ENCODE measurements around the gene CCDC7. TPM values are rescaled to one million over a fixed set of nuclear protein-coding genes. Genes with fewer than 3 reads are reported as not detected.
"Not testable (repeated sequence)": the region's sequence is repeated elsewhere in the genome, so short reads cannot be mapped to it uniquely, and the experiment has no call there.

CCDC7 gene
- total RNA-seq: 10 to 100 TPM; 15.7 to 15.8 TPM

DNA sequence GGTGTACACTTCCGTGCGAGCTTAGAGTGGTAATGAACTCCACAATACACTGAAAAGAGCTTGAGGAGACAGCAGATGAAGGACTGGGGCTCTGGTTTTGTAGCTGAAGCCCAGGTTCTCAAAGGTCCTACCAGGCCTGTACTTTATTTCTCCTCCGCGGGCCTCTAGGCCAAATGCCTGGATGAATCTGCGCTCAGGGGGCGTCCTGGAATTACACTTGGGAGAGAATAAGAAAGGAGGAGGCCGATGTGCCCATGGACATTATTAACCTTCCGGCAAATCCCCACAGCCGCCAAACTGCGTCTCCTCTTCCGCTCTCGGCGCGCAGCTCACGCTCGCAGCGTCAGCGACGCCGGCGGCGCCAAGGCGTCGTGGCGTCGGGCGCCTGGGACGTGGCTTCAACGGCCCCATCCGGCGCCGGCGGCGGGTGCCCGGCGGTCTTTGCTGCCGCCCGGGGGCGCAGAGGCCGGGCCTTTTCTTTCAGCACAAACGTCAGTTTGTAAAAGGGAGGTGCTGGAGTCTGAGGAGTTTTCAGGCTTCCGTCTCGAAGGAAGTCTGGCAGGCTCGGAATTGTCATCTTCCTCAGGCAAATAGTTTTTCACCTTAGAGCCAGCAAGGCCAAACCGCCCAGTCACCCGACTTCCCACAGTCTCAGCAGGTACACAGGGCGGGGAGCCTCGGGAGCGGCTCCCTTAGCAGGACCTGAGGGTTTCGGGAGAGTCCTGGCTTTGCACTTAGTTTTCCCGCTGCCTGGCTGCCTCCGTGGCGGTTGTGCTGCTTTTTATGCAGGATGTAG, at the start of gene CCDC7:
Gene CCDC7, plus strand, starts transcription at position 401 of the 796 bp plus-strand sequence. CDS start 5,503 bp downstream, outside the sequence.
- peak; percentile 87 for DNase-seq
- peaks cover 13% of the 10 kb centered on the region for H3K4me1 Mint-ChIP-seq (ENCODE audit: low read depth)
- peak; percentile 98 for ATAC-seq
- peaks cover 9% of the 10 kb centered on the region for H3K36me3 Mint-ChIP-seq (ENCODE audit: low read depth)
- H3K27me3 Mint-ChIP-seq (ENCODE audit: low read depth): peaks cover 2% of the 10 kb centered on the region
- peak within 1 kb of the TSS; percentile 98 for H3K4me3 Mint-ChIP-seq
- CTCF ChIA-PET: interaction anchor here (0.6 to 1.4 kb wide), 18 partner anchors 9 to 563 kb away, joined by 3 to 22 read pairs (median 3); no protein-coding TSS in a partner anchor
- POLR2A ChIA-PET: interaction anchor here (0.5 to 2.2 kb wide), 16 partner anchors 8 to 710 kb away, joined by 3 to 37 read pairs (median 4); no protein-coding TSS in a partner anchor
- H3K9me3 Mint-ChIP-seq (ENCODE audit: insufficient read depth): peaks cover 6% of the 10 kb centered on the region
- H3K27ac Mint-ChIP-seq: peak within 1 kb of the TSS; percentile 99

DNA sequence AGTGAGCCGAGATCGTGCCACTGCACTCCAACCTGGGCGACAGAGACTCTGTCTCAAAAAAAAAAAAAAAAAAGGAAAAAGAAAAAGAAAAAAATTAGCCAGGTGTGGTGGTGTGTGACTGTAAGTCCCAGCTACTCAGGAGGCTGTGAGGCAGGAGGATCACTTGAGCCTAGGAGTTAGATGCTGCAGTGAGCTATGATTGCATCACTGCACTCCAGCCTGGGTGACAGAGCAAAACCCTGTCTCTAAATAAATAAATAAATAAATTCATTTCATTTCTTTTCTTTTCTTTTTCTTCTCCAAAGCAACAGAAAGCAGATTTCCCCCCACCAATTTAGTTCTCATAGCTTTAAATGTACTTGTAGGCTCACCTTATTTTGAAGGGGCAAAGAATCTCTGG, 48.8 kb upstream of the CCDC7 start:
- H3K36me3 Mint-ChIP-seq (ENCODE audit: low read depth); ATAC-seq; H3K4me1 Mint-ChIP-seq (ENCODE audit: low read depth); H3K9me3 Mint-ChIP-seq (ENCODE audit: insufficient read depth); H3K27me3 Mint-ChIP-seq (ENCODE audit: low read depth); H3K4me3 Mint-ChIP-seq; H3K27ac Mint-ChIP-seq; DNase-seq; POLR2A ChIA-PET: not testable (repeated sequence)
- CTCF ChIA-PET: interaction anchor here (1.3 kb wide), 1 partner anchor 9 kb away, joined by 5 read pairs; no protein-coding TSS in a partner anchor

DNA sequence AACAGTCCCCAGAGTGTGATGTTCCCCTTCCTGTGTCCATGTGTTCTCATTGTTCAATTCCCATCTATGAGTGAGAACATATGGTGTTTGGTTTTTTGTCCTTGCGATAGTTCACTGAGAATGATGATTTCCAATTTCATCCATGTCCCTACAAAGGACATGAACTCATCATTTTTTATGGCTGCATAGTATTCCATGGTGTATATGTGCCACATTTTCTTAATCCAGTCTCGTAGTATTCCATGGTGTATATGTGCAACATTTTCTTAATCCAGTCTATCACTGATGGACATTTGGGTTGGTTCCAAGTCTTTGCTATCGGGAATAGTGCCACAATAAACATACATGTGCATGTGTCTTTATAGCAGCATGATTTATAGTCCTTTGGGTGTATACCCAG, 46.2 kb upstream of the CCDC7 start:
- H3K27ac Mint-ChIP-seq; H3K9me3 Mint-ChIP-seq (ENCODE audit: insufficient read depth); H3K36me3 Mint-ChIP-seq (ENCODE audit: low read depth); POLR2A ChIA-PET; H3K4me3 Mint-ChIP-seq; DNase-seq; H3K4me1 Mint-ChIP-seq (ENCODE audit: low read depth); H3K27me3 Mint-ChIP-seq (ENCODE audit: low read depth); CTCF ChIA-PET; ATAC-seq: not testable (repeated sequence)

DNA sequence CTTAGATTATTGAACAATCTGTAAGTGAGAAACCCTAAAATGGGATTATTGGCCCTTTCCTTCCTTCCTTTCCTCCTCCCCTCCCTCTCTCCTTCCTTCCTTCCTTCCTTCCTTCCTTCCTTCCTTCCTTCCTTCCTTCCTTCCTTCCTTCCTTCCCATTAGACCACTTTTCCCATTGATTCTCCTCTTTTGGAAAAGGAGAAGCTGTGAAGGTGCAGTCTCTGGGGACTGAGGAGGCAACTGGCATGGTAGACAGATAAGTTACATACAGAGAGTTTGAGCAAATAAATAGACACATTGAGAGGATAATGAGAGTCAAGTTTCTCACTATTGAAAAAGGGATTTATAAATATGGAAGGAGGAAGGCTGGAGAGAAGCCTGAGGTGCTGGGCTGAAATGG, 45.0 kb upstream of the CCDC7 start:
- Mint-ChIP-seq H3K27me3 (ENCODE audit: low read depth) (no peaks in the 10 kb centered on the region), H3K4me3 (no peak overlapping the region), H3K9me3 (ENCODE audit: insufficient read depth) (no peaks in the 10 kb centered on the region), H3K27ac (no peak overlapping the region), H3K4me1 (ENCODE audit: low read depth) (no peaks in the 10 kb centered on the region), H3K36me3 (ENCODE audit: low read depth) (no peaks in the 10 kb centered on the region)
- no peak for ATAC-seq
- POLR2A ChIA-PET: no interaction called here
- DNase-seq: no peak
- CTCF ChIA-PET: interaction anchor here (0.6 kb wide), 1 partner anchor 116 kb away, joined by 3 read pairs; no protein-coding TSS in a partner anchor

DNA sequence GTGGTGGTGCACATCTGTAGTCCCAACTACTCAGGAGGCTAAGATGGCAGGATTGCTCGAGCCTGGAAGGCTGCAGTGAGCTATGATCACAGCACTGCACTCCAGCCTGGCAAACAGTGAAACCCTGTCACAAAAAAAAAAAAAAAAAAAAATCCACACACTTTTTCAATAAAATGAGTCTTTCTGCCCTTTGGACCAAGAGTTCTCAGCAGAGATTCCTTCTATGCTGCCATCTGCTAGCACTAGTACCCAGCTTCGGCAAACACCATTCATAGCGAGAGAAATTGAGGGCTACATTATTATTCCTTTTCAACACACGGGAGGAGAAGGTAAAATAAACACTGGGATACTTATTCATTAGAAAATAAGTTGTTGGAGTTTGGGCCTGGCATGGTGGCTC, 43.4 kb upstream of the CCDC7 start:
- DNase-seq (no peak), ATAC-seq (no peak)
- POLR2A ChIA-PET: no interaction called here
- Mint-ChIP-seq H3K4me3 (no peak overlapping the region), H3K36me3 (ENCODE audit: low read depth) (no peaks in the 10 kb centered on the region), H3K27me3 (ENCODE audit: low read depth) (no peaks in the 10 kb centered on the region), H3K9me3 (ENCODE audit: insufficient read depth) (no peaks in the 10 kb centered on the region), H3K4me1 (ENCODE audit: low read depth) (no peaks in the 10 kb centered on the region), H3K27ac (no peak overlapping the region)
- CTCF ChIA-PET: no interaction called here

DNA sequence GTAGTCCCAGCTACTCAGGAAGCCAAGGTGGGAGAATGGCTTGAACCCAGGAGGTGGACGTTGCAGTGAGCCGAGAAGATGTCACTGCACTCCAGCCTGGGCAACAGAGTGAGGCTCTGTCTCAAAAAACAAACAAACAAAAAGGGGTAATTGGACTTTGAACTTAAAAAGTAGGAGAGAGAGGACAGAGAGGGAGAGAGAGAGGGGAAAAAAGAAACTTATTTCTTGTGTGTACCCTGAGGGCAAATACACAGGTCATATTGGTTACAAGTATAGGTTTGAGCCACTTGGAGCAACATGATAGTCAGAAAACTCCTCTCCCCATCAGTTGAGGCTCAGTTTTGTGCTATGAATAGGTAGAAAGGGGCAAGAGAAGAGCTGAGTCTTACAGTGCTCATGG, 42.8 kb upstream of the CCDC7 start:
- DNase-seq (no peak), ATAC-seq (no peak)
- Mint-ChIP-seq H3K27ac (no peak overlapping the region), H3K4me3 (no peak overlapping the region), H3K36me3 (ENCODE audit: low read depth) (no peaks in the 10 kb centered on the region), H3K4me1 (ENCODE audit: low read depth) (no peaks in the 10 kb centered on the region), H3K27me3 (ENCODE audit: low read depth) (no peaks in the 10 kb centered on the region), H3K9me3 (ENCODE audit: insufficient read depth) (no peaks in the 10 kb centered on the region)
- ChIA-PET POLR2A (no interaction called here), CTCF (no interaction called here)

DNA sequence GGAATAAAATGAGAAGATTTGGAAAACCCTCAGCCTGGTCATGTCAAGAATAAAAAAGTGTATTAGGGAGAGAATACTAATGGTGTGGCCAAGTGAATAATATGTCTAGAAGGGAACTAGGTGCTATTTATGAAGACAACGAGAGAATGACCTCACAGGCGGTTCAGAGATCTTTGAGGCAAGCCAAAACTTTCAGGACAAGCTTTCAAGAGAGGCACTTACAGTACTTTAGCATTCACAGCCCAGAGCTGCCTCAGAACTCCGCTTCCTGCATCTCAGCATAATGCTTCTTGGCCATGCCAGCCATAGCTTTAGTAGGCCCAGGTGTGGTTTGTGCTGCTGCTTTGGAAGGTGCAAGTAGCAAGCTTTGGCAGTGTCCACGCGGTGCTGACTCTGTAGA, 37.2 kb upstream of the CCDC7 start:
- no peak overlapping the region for H3K27ac Mint-ChIP-seq
- no peaks in the 10 kb centered on the region for H3K9me3 Mint-ChIP-seq (ENCODE audit: insufficient read depth)
- POLR2A ChIA-PET: no interaction called here
- H3K36me3 Mint-ChIP-seq (ENCODE audit: low read depth): no peaks in the 10 kb centered on the region
- no peak for ATAC-seq
- H3K27me3 Mint-ChIP-seq (ENCODE audit: low read depth): no peaks in the 10 kb centered on the region
- peaks cover 4% of the 10 kb centered on the region for H3K4me1 Mint-ChIP-seq (ENCODE audit: low read depth)
- DNase-seq: no peak
- no peak overlapping the region for H3K4me3 Mint-ChIP-seq
- CTCF ChIA-PET: no interaction called here

DNA sequence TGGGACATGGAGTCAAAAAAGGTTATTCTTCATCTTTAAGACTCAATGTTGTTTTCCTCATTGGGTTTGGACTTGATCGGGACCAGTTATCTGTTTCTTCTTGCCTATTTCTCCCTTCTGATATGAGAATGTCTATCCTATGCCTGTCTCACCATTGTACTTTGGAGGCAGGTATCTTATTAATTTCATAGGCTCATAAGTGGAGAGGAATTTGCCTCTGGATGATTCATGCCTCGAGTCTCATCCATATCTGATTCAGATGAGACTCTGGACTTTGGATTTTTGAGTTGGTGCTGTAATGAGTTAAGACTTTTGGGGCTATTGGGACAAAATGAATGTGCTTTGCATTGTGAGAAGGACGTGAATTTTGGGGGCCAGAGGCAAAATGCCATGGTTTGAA, 36.2 kb upstream of the CCDC7 start:
- Mint-ChIP-seq H3K4me3 (no peak overlapping the region), H3K4me1 (ENCODE audit: low read depth) (peaks cover 4% of the 10 kb centered on the region), H3K9me3 (ENCODE audit: insufficient read depth) (no peaks in the 10 kb centered on the region), H3K27me3 (ENCODE audit: low read depth) (no peaks in the 10 kb centered on the region), H3K27ac (no peak overlapping the region), H3K36me3 (ENCODE audit: low read depth) (no peaks in the 10 kb centered on the region)
- no peak for ATAC-seq
- no peak for DNase-seq
- POLR2A ChIA-PET: no interaction called here
- CTCF ChIA-PET: no interaction called here

DNA sequence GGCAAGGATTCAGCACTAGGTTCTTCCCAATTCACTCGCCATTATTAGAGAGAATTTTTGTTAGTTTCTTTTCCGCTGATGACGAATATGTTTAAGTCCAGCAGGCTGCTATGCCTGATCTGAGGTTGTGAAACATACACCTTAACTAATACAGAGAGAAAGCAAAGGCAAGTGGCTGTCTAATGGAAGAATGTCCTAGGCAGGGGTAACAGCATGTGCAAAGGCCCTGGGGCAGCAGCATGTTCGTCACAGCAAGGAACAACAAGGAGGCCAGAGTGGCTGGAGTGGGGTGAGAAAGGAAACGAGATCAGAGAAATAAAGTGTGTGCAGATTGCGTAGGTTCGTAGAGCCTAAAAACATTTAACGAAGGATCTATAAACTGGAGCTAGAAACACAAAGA, 35.4 kb upstream of the CCDC7 start:
- CTCF ChIA-PET: no interaction called here
- no peaks in the 10 kb centered on the region for H3K27me3 Mint-ChIP-seq (ENCODE audit: low read depth)
- no peak overlapping the region for H3K4me3 Mint-ChIP-seq
- POLR2A ChIA-PET: no interaction called here
- ATAC-seq (no peak), DNase-seq (no peak)
- H3K27ac Mint-ChIP-seq: no peak overlapping the region
- H3K4me1 Mint-ChIP-seq (ENCODE audit: low read depth): peaks cover 4% of the 10 kb centered on the region
- H3K9me3 Mint-ChIP-seq (ENCODE audit: insufficient read depth): no peaks in the 10 kb centered on the region
- H3K36me3 Mint-ChIP-seq (ENCODE audit: low read depth): no peaks in the 10 kb centered on the region

DNA sequence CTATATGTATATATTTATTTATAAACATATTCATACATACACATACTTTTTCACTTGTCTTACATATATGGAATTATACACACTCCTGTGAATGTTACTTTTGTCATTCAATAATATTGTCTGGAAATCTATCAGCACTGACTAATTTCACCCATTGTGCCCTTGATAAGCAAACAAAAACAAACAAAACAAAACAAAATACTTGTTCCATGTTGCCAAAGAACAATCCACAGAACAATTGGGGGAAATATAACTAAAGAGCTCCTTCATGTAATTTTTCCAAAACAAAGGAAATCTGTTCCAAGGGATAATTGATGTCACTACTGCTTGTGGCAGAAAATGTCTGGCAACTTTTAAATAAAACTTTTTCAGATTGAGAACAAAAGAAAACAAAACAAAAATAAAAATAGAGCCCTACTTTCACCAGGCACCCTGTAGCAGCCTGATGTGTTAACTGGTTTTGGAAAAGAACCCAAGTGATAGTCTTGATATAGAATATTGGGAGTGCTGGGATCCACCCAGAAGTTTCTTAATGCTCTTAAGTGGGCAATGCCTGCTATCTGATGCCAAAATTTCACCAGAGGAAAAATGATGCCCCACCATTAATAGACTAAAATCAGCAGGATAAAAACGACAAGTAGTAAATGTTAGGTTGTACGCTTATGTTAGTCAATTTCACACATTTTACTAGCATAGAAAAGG, 34.0 kb upstream of the CCDC7 start:
- Mint-ChIP-seq H3K36me3 (ENCODE audit: low read depth) (no peaks in the 10 kb centered on the region), H3K27me3 (ENCODE audit: low read depth) (no peaks in the 10 kb centered on the region), H3K4me1 (ENCODE audit: low read depth) (peaks cover 4% of the 10 kb centered on the region), H3K27ac (no peak overlapping the region), H3K4me3 (no peak overlapping the region), H3K9me3 (ENCODE audit: insufficient read depth) (no peaks in the 10 kb centered on the region)
- no peak for DNase-seq
- POLR2A ChIA-PET: no interaction called here
- CTCF ChIA-PET: no interaction called here
- no peak for ATAC-seq

DNA sequence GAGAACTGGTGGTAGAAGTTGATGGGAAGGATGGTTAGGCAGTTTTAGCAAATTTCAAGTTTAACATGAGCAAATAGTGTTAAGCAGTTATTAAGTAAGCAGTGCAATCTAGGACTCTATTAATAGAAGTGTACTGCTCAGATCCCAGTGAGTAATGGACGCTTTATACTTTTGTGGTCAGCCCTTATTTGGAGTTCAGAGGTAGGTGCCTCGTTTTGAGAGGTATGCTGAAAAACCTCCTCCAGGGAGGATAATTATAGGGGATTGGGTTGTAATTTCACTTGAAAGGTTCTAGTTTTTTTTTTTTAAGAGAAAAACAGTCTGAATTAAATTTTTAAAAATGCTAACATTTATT, 33.5 kb upstream of the CCDC7 start:
- no peak for DNase-seq
- Mint-ChIP-seq H3K27ac (no peak overlapping the region), H3K9me3 (ENCODE audit: insufficient read depth) (no peaks in the 10 kb centered on the region), H3K27me3 (ENCODE audit: low read depth) (no peaks in the 10 kb centered on the region), H3K36me3 (ENCODE audit: low read depth) (no peaks in the 10 kb centered on the region), H3K4me1 (ENCODE audit: low read depth) (peaks cover 4% of the 10 kb centered on the region), H3K4me3 (no peak overlapping the region)
- no peak for ATAC-seq
- POLR2A ChIA-PET: no interaction called here
- CTCF ChIA-PET: no interaction called here

DNA sequence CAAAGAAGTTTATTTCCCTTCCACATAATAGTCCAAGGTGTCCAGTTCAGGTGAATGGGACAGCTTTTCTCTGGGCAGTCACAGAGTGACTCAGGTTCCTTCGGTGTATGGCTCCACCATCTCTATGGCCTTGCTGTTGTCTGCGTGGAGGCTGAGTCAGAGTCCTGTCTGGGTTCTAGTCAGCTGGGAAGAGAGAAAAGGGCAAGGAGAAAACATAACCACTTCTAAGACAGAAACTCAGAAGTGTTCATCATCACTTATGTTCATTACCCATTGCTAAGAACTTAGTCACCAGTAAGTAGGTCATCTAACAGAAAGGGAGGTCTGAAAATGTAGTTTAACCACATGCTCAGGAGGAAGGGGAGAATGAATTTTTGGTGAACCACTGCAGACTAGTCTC, 32.4 kb upstream of the CCDC7 start:
- DNase-seq: no peak
- no peak overlapping the region for H3K27ac Mint-ChIP-seq
- ChIA-PET CTCF (no interaction called here), POLR2A (interaction anchor here (0.6 kb wide), 1 partner anchor 173 kb away, joined by 3 read pairs; no protein-coding TSS in a partner anchor)
- H3K4me1 Mint-ChIP-seq (ENCODE audit: low read depth): peaks cover 4% of the 10 kb centered on the region
- no peaks in the 10 kb centered on the region for H3K36me3 Mint-ChIP-seq (ENCODE audit: low read depth)
- H3K9me3 Mint-ChIP-seq (ENCODE audit: insufficient read depth): no peaks in the 10 kb centered on the region
- H3K4me3 Mint-ChIP-seq: no peak overlapping the region
- ATAC-seq: peak; percentile 39
- peaks cover 5% of the 10 kb centered on the region for H3K27me3 Mint-ChIP-seq (ENCODE audit: low read depth)

All from activated CD8-positive, alpha-beta T cell treated with anti-CD3 and anti-CD28 coated beads, Interleukin-2, amount 10 ng/mL, durations not matched to agents 7 days and 5 days (primary cell).